Measurements from ENCODE around the gene GGA2. TPM values are rescaled to one million over a fixed set of nuclear protein-coding genes. Genes with fewer than 3 reads are reported as not detected.

GGA2 gene
- total RNA-seq, 4 donors from 2014 or later: 21.7 to 51.8 (median 36.9) TPM

- H3K27ac ChIP-seq: no peak overlapping the region
- no peak overlapping the region for H3K4me3 ChIP-seq
- H3K36me3 ChIP-seq: peaks cover 0 to 36% (median 11%) of the 10 kb centered on the region in 4 donors
- H3K4me1 ChIP-seq: no peaks in the 10 kb centered on the region
- in situ Hi-C loops (cut with MboI; ENCODE audit: low pct_ligation_motif_present in 1 of 4, low pct_unique_long_range_greater_than_20kb in 1 of 4, low sequenced_read_pairs in 3 of 4) (no loop called here), intact Hi-C loops (cut with DNase I; ENCODE audit: low total_unique reads) (no loop called here)
- WGBS, 2 donors (ENCODE audit: low coverage in 1 of 2): 92 to 100% methylated on average over 3 to 18 of the region's 19 CpGs
- no peak for DNase-seq
- TF ChIP-seq CTCF (IDR thresholded peaks at IDR 0.05): no peak
- no peak for TF ChIP-seq POLR2AphosphoS5 (IDR thresholded peaks at IDR 0.05)
- no peak for TF ChIP-seq EP300 (IDR thresholded peaks at IDR 0.05; ENCODE audit: low read depth)
- TF ChIP-seq POLR2A (IDR thresholded peaks at IDR 0.05): no peak
- H3K9me3 ChIP-seq: no peaks in the 10 kb centered on the region
- no peaks in the 10 kb centered on the region for H3K27me3 ChIP-seq
Observed at GRCh38 chr16:23534868-23535860, 24.9 kb upstream of the GGA2 start.

- intact Hi-C loops (cut with DNase I; ENCODE audit: low total_unique reads) (no loop called here), in situ Hi-C loops (cut with MboI; ENCODE audit: low pct_ligation_motif_present in 1 of 4, low pct_unique_long_range_greater_than_20kb in 1 of 4, low sequenced_read_pairs in 3 of 4) (no loop called here)
- WGBS, 2 donors (ENCODE audit: low coverage in 1 of 2): 100% methylated on average over 1 of the region's 1 CpG; no CpG with 5 or more reads in 1 of the 2 donors
- no peak for DNase-seq
- H3K9me3 ChIP-seq: no peaks in the 10 kb centered on the region
- no peak overlapping the region for H3K4me3 ChIP-seq
- no peak for TF ChIP-seq POLR2A (IDR thresholded peaks at IDR 0.05)
- TF ChIP-seq EP300 (IDR thresholded peaks at IDR 0.05; ENCODE audit: low read depth): no peak
- no peak for TF ChIP-seq CTCF (IDR thresholded peaks at IDR 0.05)
- TF ChIP-seq POLR2AphosphoS5 (IDR thresholded peaks at IDR 0.05): no peak
- H3K27me3 ChIP-seq: no peaks in the 10 kb centered on the region
- H3K27ac ChIP-seq: no peak overlapping the region
- peaks cover 0 to 36% (median 11%) of the 10 kb centered on the region in 4 donors for H3K36me3 ChIP-seq
- H3K4me1 ChIP-seq: no peaks in the 10 kb centered on the region
Observed at GRCh38 chr16:23532448-23532847, 22.2 kb upstream of the GGA2 start.

GRCh38 chr16:23530062-23530461 lies 19.8 kb upstream of the GGA2 start:
- H3K36me3 ChIP-seq: peaks cover 0 to 36% (median 15%) of the 10 kb centered on the region in 4 donors
- DNase-seq: no peak
- in situ Hi-C loops (cut with MboI; ENCODE audit: low pct_ligation_motif_present in 1 of 4, low pct_unique_long_range_greater_than_20kb in 1 of 4, low sequenced_read_pairs in 3 of 4) (no loop called here), intact Hi-C loops (cut with DNase I; ENCODE audit: low total_unique reads) (no loop called here)
- no peaks in the 10 kb centered on the region for H3K27me3 ChIP-seq
- H3K4me1 ChIP-seq: no peaks in the 10 kb centered on the region
- WGBS, 2 donors (ENCODE audit: low coverage in 1 of 2): 89 to 93% methylated on average over 3 to 5 of the region's 5 CpGs
- H3K27ac ChIP-seq: no peak overlapping the region
- H3K9me3 ChIP-seq: no peaks in the 10 kb centered on the region
- no peak for TF ChIP-seq EP300 (IDR thresholded peaks at IDR 0.05; ENCODE audit: low read depth)
- no peak for TF ChIP-seq POLR2A (IDR thresholded peaks at IDR 0.05)
- TF ChIP-seq POLR2AphosphoS5 (IDR thresholded peaks at IDR 0.05): no peak
- no peak for TF ChIP-seq CTCF (IDR thresholded peaks at IDR 0.05)
- no peak overlapping the region for H3K4me3 ChIP-seq

- H3K36me3 ChIP-seq: peaks cover 0 to 28% (median 12%) of the 10 kb centered on the region in 4 donors
- TF ChIP-seq CTCF (IDR thresholded peaks at IDR 0.05) (no peak), EP300 (IDR thresholded peaks at IDR 0.05; ENCODE audit: low read depth) (no peak), POLR2AphosphoS5 (IDR thresholded peaks at IDR 0.05) (no peak), POLR2A (IDR thresholded peaks at IDR 0.05) (no peak)
Observed at GRCh38 chr16:23528644-23529310, 18.5 kb upstream of the GGA2 start.

More at GRCh38 chr16:23528644-23529310, 18.5 kb upstream of the GGA2 start:
- DNase-seq: no peak
- Histone ChIP-seq H3K27me3 (no peaks in the 10 kb centered on the region), H3K4me3 (no peak overlapping the region), H3K4me1 (no peaks in the 10 kb centered on the region), H3K9me3 (no peaks in the 10 kb centered on the region), H3K27ac (no peak overlapping the region)
- in situ Hi-C loops (cut with MboI; ENCODE audit: low pct_ligation_motif_present in 1 of 4, low pct_unique_long_range_greater_than_20kb in 1 of 4, low sequenced_read_pairs in 3 of 4): no loop called here
- 93% methylated on average over 10 of the region's 10 CpGs; no CpG with 5 or more reads in 1 of the 2 donors for WGBS, 2 donors (ENCODE audit: low coverage in 1 of 2)
- intact Hi-C loops (cut with DNase I; ENCODE audit: low total_unique reads): no loop called here
